Right lobe of liver (tissue), 4 donors: ENCODE data around the gene KRTAP10-11.
"Not testable (repeated sequence)": the region's sequence is repeated elsewhere in the genome, so short reads cannot be mapped to it uniquely, and the experiment has no call there.

Experiments used
- POLR2A ChIP-seq: fragments of 450-650 bp; IDR thresholded peaks from one replicate; pipeline ENCODE4 v1.6.1; 2017; ENCODE audit warnings: antibody characterized with exemption, mild to moderate bottlenecking
- TF ChIP-seq, protein P1 (sequence below), 4 donors: fragments of 200-600 bp in 3 of 4; fragments of 450-650 bp in 1 of 4; IDR thresholded peaks; one replicate each; pipeline versions ENCODE4 v1.5.1 to v1.8.0; 2016 to 2022; ENCODE audit warnings: antibody characterized with exemption in 4 of 4, mild to moderate bottlenecking in 2 of 4
- donor health status: DM: no; HTN: no; CAD: no.
- donor health status: DM: no; HTN: no; CAD: no.
- donor health status: DM: no; HTN: yes; CAD: no.

GRCh38 chr21:44627831-44628233, 18.4 kb upstream of the KRTAP10-11 start:
- TF ChIP-seq, protein P1, sequence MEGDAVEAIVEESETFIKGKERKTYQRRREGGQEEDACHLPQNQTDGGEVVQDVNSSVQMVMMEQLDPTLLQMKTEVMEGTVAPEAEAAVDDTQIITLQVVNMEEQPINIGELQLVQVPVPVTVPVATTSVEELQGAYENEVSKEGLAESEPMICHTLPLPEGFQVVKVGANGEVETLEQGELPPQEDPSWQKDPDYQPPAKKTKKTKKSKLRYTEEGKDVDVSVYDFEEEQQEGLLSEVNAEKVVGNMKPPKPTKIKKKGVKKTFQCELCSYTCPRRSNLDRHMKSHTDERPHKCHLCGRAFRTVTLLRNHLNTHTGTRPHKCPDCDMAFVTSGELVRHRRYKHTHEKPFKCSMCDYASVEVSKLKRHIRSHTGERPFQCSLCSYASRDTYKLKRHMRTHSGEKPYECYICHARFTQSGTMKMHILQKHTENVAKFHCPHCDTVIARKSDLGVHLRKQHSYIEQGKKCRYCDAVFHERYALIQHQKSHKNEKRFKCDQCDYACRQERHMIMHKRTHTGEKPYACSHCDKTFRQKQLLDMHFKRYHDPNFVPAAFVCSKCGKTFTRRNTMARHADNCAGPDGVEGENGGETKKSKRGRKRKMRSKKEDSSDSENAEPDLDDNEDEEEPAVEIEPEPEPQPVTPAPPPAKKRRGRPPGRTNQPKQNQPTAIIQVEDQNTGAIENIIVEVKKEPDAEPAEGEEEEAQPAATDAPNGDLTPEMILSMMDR (IDR thresholded peaks at IDR 0.05): not testable (repeated sequence)
- not testable (repeated sequence) for TF ChIP-seq POLR2A
